Urinary bladder (tissue), 4 donors: ENCODE results near the gene EGF. TPM values are rescaled to one million over a fixed set of nuclear protein-coding genes. Genes with fewer than 3 reads are reported as not detected.
A peak's percentile ranks its signal among the peaks of the same experiment; 100 is the strongest.

Source experiments
- DNase-seq: peaks from one replicate; pipeline ENCODE4 v3.0.0-alpha.2; 2015; ENCODE audit errors: extremely low spot score
- H3K27ac ChIP-seq: one replicate; pipeline ENCODE4 v1.5.1; 2013; ENCODE audit warnings: low read depth, mild to moderate bottlenecking, moderate library complexity
- H3K36me3 ChIP-seq: one replicate; pipeline ENCODE4 v1.6.1; 2013; ENCODE audit warnings: mild to moderate bottlenecking, moderate library complexity; ENCODE audit not compliant: insufficient read depth
- H3K4me1 ChIP-seq: one replicate; pipeline ENCODE4 v1.6.1; 2013; ENCODE audit warnings: mild to moderate bottlenecking, moderate library complexity; ENCODE audit not compliant: insufficient read depth
- H3K4me3 ChIP-seq: one replicate; pipeline ENCODE4 v1.5.1; 2013; ENCODE audit warnings: low read depth, low read length
- WGBS: extraction: QIAGEN DNeasy Blood & Tissue Kit; methylation state at CpG from one replicate; pipeline ENCODE4 v1.1.7; 2013; 5-methylcytosine and 5-hydroxymethylcytosine counted together
- polyA plus RNA-seq: library from polyadenylated mRNA; stranded (reverse); fragments of 200-250 nt; gene quantifications from one replicate; pipeline ENCODE4 v1.2.3, GENCODE V29; 2013
- total RNA-seq: library from RNA; depleted of rRNA; stranded (reverse); fragments of >200 nt; gene quantifications from one replicate; pipeline ENCODE4 v1.2.3, GENCODE V29; 2014
- donor health status: healthy with polysubstance abuse.
- donor health status: healthy.

Gene EGF
- total and polyA plus RNA-seq, 2 donors, result 1.6 to 3.0 TPM

DNA sequence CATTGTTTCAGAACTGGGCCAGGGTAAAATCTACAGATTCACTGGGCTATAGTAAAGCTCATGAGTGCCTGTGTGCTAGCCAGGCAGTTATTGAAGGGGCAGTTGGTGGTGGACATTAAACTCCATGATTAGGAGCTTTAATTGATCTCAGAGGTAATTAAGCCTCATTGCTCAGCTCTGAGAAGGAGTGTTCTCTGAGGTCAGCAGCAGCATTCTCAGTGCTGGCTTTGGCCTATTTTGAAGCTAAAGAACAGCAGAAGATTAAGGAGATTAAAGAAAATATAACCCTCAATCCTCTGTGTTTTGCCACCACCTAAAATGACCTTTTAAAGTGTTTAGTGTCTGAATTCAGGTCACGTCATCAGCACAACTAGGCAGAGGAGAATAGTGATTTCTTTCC lies 42.5 kb downstream of the EGF start:
- Histone ChIP-seq H3K27ac (no peak overlapping the region), H3K36me3 (no peaks in the 10 kb centered on the region), H3K4me1 (no peaks in the 10 kb centered on the region), H3K4me3 (no peak overlapping the region)
- DNase-seq, result no peak
- WGBS, result 93% methylated on average over 1 of the region's 1 CpG

DNA sequence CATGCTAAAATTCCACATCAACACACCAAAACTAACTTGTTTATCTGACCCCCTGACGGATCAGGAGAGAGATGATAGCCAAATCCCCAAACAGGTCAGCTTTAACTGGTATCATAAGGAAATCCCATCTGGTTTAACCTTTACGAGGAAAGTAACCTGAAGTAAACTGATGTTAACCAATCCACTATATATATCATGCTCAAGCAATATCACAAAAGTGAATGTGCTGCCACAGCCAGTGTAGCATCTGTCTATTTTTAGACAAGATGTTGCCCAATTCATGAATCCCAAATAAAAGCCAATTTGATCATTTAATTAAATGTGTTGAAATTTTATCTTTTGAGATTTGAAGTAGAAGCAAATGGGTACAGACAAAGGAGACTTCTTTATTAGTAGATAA lies 44.5 kb downstream of the EGF start:
- H3K4me1 ChIP-seq, result no peaks in the 10 kb centered on the region
- H3K4me3 ChIP-seq, result no peak overlapping the region
- H3K36me3 ChIP-seq, result no peaks in the 10 kb centered on the region
- WGBS, result 76% methylated on average over 2 of the region's 2 CpGs
- DNase-seq, result no peak
- H3K27ac ChIP-seq, result no peak overlapping the region

DNA sequence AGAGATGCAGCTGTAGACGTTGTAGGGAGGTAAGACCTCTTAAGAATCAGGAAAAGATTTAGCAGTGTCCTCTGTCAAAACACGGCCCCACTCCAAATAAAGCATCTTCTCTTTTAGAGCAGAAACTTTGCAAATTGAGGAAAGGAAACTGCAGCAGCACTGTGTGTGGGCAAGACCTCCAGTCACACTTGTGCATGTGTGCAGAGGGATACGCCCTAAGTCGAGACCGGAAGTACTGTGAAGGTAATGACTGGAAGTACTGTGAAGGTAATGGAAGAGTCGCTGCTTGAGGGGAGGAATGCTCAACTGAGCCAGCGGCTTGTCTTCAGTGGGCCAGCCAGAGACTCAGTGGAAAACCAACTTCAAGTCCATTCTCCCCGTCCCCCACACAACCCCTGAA lies 46.5 kb downstream of the EGF start:
- WGBS, result 87% methylated on average over 8 of the region's 8 CpGs
- Histone ChIP-seq H3K4me3 (no peak overlapping the region), H3K27ac (no peak overlapping the region), H3K36me3 (no peaks in the 10 kb centered on the region), H3K4me1 (no peaks in the 10 kb centered on the region)
- DNase-seq, result no peak

DNA sequence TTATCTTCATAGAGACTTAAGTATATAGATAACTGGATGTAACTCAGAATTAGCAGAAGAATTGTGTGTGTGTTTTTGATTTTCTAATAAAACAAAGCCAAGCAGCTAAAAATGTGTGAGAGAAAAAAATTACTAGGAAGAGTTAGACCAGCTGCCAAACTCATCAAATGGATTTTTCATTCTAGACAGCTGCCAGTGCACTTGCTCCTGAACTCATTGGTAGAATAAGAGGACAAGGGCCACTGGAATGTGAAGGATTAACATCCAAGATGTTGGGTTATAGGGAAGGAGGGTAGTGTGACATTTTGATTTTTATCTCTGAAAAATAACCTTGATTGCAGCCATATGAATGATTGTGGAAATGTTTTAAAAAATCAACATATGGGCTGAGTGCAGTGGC lies 49.7 kb downstream of the EGF start:
- Histone ChIP-seq H3K4me3 (no peak overlapping the region), H3K27ac (no peak overlapping the region), H3K4me1 (no peaks in the 10 kb centered on the region), H3K36me3 (no peaks in the 10 kb centered on the region)
- no peak for DNase-seq

DNA sequence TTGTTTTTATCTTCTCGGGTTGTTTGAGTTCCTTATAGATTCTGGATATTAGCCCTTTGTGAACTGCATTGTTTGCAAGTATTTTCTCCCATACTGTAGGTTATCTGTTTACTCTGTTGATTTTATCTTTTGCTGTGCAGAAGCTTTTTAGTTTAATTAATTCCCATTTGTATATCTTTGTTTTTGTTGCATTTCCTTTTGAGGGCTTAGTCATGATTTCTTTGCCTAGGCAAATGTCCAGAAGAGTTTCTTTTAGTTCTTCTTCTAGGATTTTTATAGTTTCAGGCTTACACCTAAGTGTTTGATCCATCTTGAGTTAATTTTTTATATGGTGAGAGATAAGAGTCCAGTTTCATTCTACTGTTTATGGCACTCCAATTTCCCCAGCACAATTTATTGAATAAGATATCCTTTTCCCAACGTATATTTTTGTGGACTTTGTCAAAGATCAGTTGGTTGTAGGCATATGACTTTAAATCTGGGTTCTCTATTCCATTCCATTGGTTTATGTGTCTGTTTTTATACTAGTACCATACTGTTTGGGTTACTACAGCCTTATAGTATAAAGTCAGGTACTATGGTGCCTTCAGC lies 54.3 kb downstream of the EGF start:
- Histone ChIP-seq H3K4me1 (no peaks in the 10 kb centered on the region), H3K36me3 (no peaks in the 10 kb centered on the region), H3K4me3 (no peak overlapping the region), H3K27ac (no peak overlapping the region)
- WGBS, result 47% methylated on average over 2 of the region's 2 CpGs
- DNase-seq, result no peak

DNA sequence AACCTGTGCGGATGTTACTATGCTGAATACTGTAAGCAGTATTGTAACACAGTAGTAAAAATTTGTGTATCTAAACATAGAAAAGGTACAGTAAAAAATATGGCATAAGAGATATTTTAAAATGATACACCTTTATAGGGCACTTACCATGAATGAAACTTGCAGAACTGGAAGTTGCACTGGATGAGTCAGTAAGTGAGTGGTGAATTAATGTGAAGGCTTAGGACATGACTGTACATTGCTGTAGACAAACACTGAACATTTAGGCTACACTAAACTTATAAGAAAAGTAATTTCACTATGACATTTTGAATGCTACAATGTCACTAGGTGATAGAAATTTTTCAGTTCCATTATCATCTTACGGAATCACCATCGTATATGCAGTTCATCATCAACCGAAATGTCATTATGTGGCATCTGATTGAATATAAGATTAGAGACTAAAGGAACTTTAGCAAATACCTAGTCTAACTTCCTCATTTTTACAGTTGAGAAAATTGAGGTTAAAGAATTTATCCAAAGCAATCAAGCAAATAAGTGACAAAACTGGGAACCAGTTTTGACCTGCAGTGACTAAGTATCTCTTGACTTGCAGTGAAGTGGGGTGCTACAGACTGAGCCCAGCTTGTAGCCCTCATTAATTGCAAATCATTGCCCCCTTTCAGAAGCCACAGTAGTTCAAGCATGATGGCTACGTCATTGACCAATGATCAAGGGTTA lies 55.3 kb downstream of the EGF start:
- no peaks in the 10 kb centered on the region for H3K4me1 ChIP-seq
- no peak overlapping the region for H3K4me3 ChIP-seq
- no peaks in the 10 kb centered on the region for H3K36me3 ChIP-seq
- peak; percentile 70 for DNase-seq
- 86% methylated on average over 5 of the region's 5 CpGs for WGBS
- H3K27ac ChIP-seq, result no peak overlapping the region

DNA sequence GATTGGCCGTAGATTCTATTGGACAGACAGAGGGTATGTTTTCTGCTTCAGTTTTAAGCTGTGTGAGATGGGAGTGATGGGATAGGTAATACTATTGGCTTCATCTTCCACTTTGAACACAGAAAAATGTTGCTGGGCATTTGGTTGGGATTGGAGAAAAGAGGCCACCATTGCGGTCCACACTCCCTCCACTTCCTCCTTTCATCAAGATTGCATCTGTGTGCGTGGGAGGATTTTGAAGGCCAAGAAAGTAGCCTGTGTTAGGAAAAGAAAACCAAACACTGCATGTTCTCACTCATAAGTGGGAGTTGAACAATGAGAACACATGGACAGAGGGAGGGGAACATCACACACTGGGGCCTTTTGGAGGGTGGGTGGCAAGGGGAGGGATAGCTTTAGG lies 56.4 kb downstream of the EGF start:
- no peaks in the 10 kb centered on the region for H3K4me1 ChIP-seq
- no peak overlapping the region for H3K4me3 ChIP-seq
- H3K27ac ChIP-seq, result no peak overlapping the region
- no peaks in the 10 kb centered on the region for H3K36me3 ChIP-seq
- DNase-seq, result no peak
- 84% methylated on average over 3 of the region's 3 CpGs for WGBS

DNA sequence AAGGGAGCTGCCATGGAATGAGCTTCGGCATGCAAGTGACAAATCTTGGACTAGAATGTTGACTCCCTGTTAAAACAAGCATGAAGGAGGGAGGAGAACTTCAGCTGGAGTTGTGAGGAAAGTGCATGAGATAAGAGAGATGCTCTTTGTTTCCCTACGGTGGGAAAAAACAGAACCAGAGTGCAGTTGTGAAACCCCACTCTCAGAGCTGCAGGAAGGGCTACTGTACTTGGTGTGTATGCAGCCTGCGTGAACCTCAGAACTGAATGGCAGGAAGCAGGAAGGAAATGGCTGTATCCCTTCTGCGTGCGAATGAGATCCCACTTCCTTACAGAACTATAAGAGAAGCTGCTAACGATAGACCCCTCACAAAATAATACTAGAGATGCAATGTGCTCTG lies 57.2 kb downstream of the EGF start:
- Histone ChIP-seq H3K27ac (no peak overlapping the region), H3K4me1 (no peaks in the 10 kb centered on the region), H3K36me3 (no peaks in the 10 kb centered on the region), H3K4me3 (no peak overlapping the region)
- WGBS, result 58% methylated on average over 6 of the region's 6 CpGs
- no peak for DNase-seq

DNA sequence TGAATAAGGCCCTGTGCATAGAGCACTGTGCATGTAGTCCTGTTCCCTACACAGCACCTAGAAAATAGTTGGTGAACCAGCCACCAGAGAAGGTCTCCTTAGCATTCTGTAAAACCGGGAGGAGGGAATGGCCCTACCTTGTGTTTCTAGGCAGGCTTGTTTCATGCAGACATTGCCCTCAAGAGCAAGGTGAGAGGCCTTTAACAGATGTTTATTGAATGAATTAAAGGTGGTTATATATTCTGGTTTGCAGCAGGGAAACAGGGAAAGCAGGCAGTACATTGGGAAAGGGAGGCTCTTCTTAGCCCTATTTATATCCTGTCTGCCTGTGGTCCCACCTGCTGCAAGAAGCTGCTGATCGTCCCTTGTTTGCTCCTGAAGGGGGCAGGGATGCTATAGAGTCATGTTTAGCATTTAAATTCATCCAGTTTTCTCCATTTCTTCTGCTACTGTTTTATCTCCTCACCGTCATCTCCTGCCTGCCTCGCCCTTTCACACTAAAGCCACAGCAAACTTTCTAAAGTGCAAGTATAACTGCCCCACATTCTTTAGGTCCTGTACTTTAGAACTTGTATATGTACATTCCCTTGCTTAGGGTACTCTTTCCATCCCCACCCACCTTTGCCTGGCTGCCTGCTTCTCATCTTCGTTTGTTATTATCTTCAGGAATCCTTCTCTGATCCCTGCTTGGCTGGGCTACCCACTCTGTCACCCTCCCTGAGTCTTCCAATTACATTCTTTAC lies 60.3 kb downstream of the EGF start:
- H3K4me3 ChIP-seq, result no peak overlapping the region
- H3K4me1 ChIP-seq, result no peaks in the 10 kb centered on the region
- no peak overlapping the region for H3K27ac ChIP-seq
- WGBS, result 32% methylated on average over 5 of the region's 5 CpGs
- H3K36me3 ChIP-seq, result no peaks in the 10 kb centered on the region
- DNase-seq, result no peak

DNA sequence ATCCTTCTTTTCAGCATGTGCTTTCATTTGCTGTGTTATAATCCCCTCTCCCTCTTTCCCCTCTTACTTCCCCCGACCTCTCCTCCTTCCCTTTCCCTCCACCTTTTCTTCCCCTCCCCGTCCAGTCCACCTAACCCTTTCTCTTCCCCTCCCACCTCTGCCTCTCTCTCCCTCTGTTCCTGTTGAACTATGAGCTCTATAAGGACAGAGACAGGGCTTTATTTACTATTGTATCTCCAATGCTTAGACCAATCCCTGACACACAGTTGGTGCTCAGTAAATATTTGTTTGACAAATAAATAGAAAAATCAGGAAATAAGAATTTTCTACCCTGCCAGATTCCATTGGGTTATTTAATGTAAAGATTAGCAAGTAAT lies 60.8 kb downstream of the EGF start:
- DNase-seq, result no peak
- H3K36me3 ChIP-seq, result no peaks in the 10 kb centered on the region
- no peak overlapping the region for H3K4me3 ChIP-seq
- 24% methylated on average over 2 of the region's 2 CpGs for WGBS
- H3K4me1 ChIP-seq, result no peaks in the 10 kb centered on the region
- H3K27ac ChIP-seq, result no peak overlapping the region

DNA sequence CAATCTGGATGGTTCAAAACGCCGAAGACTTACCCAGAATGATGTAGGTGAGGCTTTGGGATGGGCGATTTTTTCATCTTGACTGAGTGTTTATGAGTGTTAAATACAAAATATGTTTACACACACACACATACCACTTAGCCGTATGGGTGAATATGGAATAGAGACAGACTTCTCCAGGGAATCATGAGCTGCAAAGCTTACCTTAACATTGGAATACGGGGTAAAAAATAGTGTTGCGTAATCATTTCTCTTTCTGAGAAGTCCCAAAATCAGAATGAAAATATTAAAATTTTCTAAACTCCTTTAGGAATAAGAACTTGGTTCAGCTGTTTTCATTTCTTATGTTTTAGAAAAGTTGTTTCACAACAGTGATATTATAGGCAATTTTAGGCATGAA lies 63.5 kb downstream of the EGF start:
- Histone ChIP-seq H3K4me1 (no peaks in the 10 kb centered on the region), H3K4me3 (no peak overlapping the region)

DNA sequence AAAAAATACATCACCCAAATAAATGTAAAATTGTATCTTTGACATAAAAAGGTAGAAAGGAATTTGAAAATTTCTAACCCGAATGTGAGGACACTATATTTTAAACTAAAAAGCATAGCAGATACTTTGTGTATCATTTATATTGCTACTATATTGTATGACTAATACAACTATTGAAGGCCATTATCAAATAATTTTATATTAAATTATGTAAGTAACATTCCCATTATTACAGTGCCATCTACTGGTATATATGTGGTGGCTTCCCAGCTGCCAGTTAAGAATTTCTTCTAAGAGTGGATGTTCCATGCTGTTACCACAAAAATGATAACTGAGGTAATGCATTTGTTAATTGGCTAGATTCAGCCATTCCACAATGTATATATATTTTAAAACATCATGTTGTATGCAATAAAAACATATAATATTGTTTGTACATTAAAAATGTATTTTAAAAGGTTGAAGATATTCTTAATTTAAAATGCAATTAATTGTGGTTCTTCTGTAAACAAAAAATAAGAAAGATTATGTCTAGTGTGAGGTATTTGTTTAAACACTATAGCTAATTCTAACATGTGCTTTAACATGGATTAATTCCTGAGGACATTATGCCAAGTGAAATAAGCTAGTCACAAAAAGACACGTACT lies 65.3 kb downstream of the EGF start:
- 81% methylated on average over 2 of the region's 2 CpGs for WGBS
- Histone ChIP-seq H3K4me3 (no peak overlapping the region), H3K36me3 (no peaks in the 10 kb centered on the region), H3K4me1 (no peaks in the 10 kb centered on the region), H3K27ac (no peak overlapping the region)
- DNase-seq, result no peak

More for the DNA sequence above, 63.5 kb downstream of the EGF start:
- no peak for DNase-seq
- Histone ChIP-seq H3K36me3 (no peaks in the 10 kb centered on the region), H3K27ac (no peak overlapping the region)
- WGBS, result 89% methylated on average over 6 of the region's 6 CpGs

DNA sequence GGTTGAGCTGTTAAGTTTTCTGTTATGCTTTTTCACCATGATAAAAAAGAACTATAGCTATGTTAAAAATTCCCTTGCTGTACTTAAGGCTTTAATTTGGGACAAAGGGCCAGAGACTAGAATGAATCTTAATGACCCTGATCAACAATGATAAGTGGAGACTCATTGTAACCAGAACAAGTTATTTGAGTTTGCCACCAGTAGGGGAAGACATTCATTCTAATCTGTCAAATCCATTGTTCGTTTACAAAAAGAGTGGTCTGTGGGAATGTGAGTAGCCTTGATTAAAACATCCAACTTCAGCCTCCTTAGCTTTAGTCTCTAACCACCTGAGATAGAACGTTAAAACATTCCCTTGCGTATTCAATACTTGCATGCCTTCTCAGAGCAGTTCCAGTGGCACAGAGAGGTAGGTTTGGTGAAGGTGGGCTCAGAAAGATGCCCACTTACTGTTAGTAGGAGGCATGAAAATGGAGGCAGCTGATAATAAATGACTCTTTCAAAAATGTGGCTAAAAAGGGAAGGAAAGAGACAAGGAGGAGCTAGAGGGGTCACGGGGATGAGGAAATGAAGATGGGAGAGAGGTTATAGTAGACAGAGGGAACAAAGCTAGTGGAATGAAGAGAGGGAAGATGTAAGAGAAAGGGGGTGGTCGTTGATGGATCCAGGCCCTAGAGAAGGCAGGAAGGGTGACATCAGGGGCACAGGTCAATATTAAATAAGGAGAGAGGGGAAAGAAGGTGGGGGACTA lies 66.2 kb downstream of the EGF start:
- no peak overlapping the region for H3K4me3 ChIP-seq
- DNase-seq, result no peak
- no peaks in the 10 kb centered on the region for H3K36me3 ChIP-seq
- H3K4me1 ChIP-seq, result no peaks in the 10 kb centered on the region
- no peak overlapping the region for H3K27ac ChIP-seq
- WGBS, result 63% methylated on average over 5 of the region's 5 CpGs
